ENCODE data around the gene LCE1A.

- TF ChIP-seq CTCF (conservative IDR thresholded peaks at IDR 0.05; ENCODE audit: low read length) = no peak
- TF ChIP-seq EZH2phosphoT487 (IDR thresholded peaks at IDR 0.05; ENCODE audit: borderline replicate concordance) = no peak
Measured at GRCh38 chr1:152827173-152827572, at the start of gene LCE1A.

Data from Loucy (cell line).